Hepatocyte (in vitro differentiated cells): Measurements from ENCODE around the gene MC1R. TPM values are rescaled to one million over a fixed set of nuclear protein-coding genes. Genes with fewer than 3 reads are reported as not detected.

Source experiments
- DNase-seq: peaks from one replicate; pipeline ENCODE4 v3.0.0-alpha.2; 2016; ENCODE audit warnings: low spot score
- H2AFZ ChIP-seq: fragments of 200-600 bp; sonication (generic); 2 replicates; pipeline ENCODE4 v1.6.0; 2016; ENCODE audit warnings: antibody characterized with exemption, mild to moderate bottlenecking
- H3K27ac ChIP-seq: fragments of 200-600 bp; sonication (generic); 2 replicates; pipeline ENCODE4 v1.5.1; 2016; ENCODE audit warnings: mild to moderate bottlenecking
- H3K27me3 ChIP-seq: fragments of 200-600 bp; sonication (generic); 2 replicates; pipeline ENCODE4 v1.6.1; 2016
- H3K36me3 ChIP-seq: fragments of 200-600 bp; sonication (generic); replicated peaks from 2 replicates; pipeline ENCODE4 v1.5.1; 2016; ENCODE audit warnings: low read depth; ENCODE audit not compliant: insufficient read depth
- H3K4me1 ChIP-seq: fragments of 200-600 bp; sonication (generic); 2 replicates; pipeline ENCODE4 v1.5.1; 2016; ENCODE audit warnings: mild to moderate bottlenecking, moderate library complexity; ENCODE audit not compliant: insufficient read depth
- H3K4me2 ChIP-seq: fragments of 200-600 bp; sonication (generic); 2 replicates; pipeline ENCODE4 v1.6.0; 2016
- H3K4me3 ChIP-seq: fragments of 200-600 bp; sonication (generic); 2 replicates; pipeline ENCODE4 v1.5.1; 2016; ENCODE audit warnings: mild to moderate bottlenecking
- H3K79me2 ChIP-seq: fragments of 200-600 bp; sonication (generic); 2 replicates; pipeline ENCODE4 v1.6.0; 2017; ENCODE audit warnings: mild to moderate bottlenecking
- H3K9me2 ChIP-seq: fragments of 200-600 bp; sonication (generic); replicated peaks from 2 replicates; pipeline ENCODE4 v1.6.0; 2017; ENCODE audit warnings: mild to moderate bottlenecking; ENCODE audit not compliant: insufficient read depth
- H3K9me3 ChIP-seq: fragments of 200-600 bp; sonication (generic); 2 replicates; pipeline ENCODE4 v1.5.1; 2016; ENCODE audit warnings: low read depth, mild to moderate bottlenecking
- H4K20me1 ChIP-seq: fragments of 200-600 bp; sonication (generic); 2 replicates; pipeline ENCODE4 v1.6.0; 2016; ENCODE audit warnings: mild to moderate bottlenecking; ENCODE audit not compliant: insufficient read depth, poor library complexity, severe bottlenecking
- CTCF ChIP-seq: fragments of 200-600 bp; sonication (generic); IDR thresholded peaks from 2 replicates; pipeline ENCODE4 v1.5.1; 2016; ENCODE audit warnings: antibody characterized with exemption, mild to moderate bottlenecking; ENCODE audit not compliant: poor library complexity
- EZH2 ChIP-seq: fragments of 200-600 bp; sonication (generic); IDR thresholded peaks from 2 replicates; pipeline ENCODE4 v1.6.1; 2016; ENCODE audit warnings: antibody characterized with exemption, mild to moderate bottlenecking, borderline replicate concordance
- EZH2phosphoT487 ChIP-seq: fragments of 200-600 bp; sonication (generic); IDR thresholded peaks from one replicate; pipeline ENCODE4 v1.6.1; 2018; ENCODE audit warnings: antibody characterized with exemption, mild to moderate bottlenecking, low read depth, moderate library complexity; ENCODE audit not compliant: unreplicated experiment, severe bottlenecking
- WGBS: methylation state at CpG from one replicate; pipeline ENCODE4 v1.1.6; 2016; ENCODE audit warnings: low lambda C conversion rate; ENCODE audit errors: missing lambda C conversion rate; 5-methylcytosine and 5-hydroxymethylcytosine counted together
- polyA plus RNA-seq: library from polyadenylated mRNA; unstranded; fragments of >200 nt; fragmentation: Nextera tagmentation; extraction: Ambion mirVana; gene quantifications from 2 replicates; pipeline ENCODE4 v1.2.1, GENCODE V29; 2016
- total RNA-seq: library from RNA; depleted of rRNA; stranded (reverse); fragments of >200 nt; gene quantifications from 2 replicates; pipeline ENCODE4 v1.2.3, GENCODE V29; 2014

The MC1R gene
- total and polyA plus RNA-seq, 2 experiments from 2014 or later = 3.4 to 4.2 TPM

- Histone ChIP-seq H3K4me1 (no peaks in the 10 kb centered on the region), H3K27ac (no peak overlapping the region), H4K20me1 (no peaks in the 10 kb centered on the region), H3K79me2 (peaks cover 3% of the 10 kb centered on the region), H3K36me3 (no peaks in the 10 kb centered on the region), H3K9me2 (no peaks in the 10 kb centered on the region), H3K27me3 (no peaks in the 10 kb centered on the region), H3K9me3 (no peaks in the 10 kb centered on the region), H2AFZ (no peak overlapping the region), H3K4me3 (no peak overlapping the region), H3K4me2 (no peak overlapping the region)
- no peak for TF ChIP-seq EZH2
- no peak for TF ChIP-seq CTCF
- no peak for TF ChIP-seq EZH2phosphoT487
- 97% methylated on average over 33 of the region's 36 CpGs for WGBS
- no peak for DNase-seq
Measured at GRCh38 chr16:89898201-89898967, 20.3 kb upstream of the MC1R start.

- H3K27ac ChIP-seq = no peak overlapping the region
- no peaks in the 10 kb centered on the region for H4K20me1 ChIP-seq
- H3K36me3 ChIP-seq = no peaks in the 10 kb centered on the region
- H3K4me2 ChIP-seq = no peak overlapping the region
- no peak for DNase-seq
- H2AFZ ChIP-seq = no peak overlapping the region
- 94% methylated on average over 20 of the region's 20 CpGs for WGBS
- TF ChIP-seq EZH2phosphoT487 = no peak
- TF ChIP-seq CTCF = no peak
- TF ChIP-seq EZH2 = no peak
- H3K79me2 ChIP-seq = peaks cover 3% of the 10 kb centered on the region
- H3K9me2 ChIP-seq = no peaks in the 10 kb centered on the region
- no peak overlapping the region for H3K4me3 ChIP-seq
- H3K4me1 ChIP-seq = no peaks in the 10 kb centered on the region
- H3K9me3 ChIP-seq = no peaks in the 10 kb centered on the region
- no peaks in the 10 kb centered on the region for H3K27me3 ChIP-seq
Measured at GRCh38 chr16:89899879-89900481, 18.7 kb upstream of the MC1R start.

DNA sequence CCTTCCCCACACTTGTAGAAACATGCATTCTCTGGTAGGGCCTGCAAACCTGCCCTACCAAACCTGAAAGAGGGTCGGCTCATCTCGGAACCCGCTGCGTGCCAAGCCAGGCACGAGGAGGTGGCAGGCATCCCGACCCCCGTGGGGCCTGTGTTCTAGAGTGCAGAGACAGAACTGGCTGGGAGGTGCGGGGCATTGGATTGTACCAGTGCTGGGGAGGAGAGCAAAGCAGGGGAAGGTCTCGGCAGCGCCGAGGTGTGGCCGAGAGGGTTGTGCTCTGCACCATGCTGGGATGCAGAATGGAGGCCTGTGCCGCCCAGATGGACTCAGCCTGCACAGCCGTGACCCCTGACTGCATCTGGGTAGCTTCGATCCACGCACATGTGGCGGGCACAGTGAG, 17.8 kb upstream of the MC1R start:
- no peaks in the 10 kb centered on the region for H3K27me3 ChIP-seq
- no peaks in the 10 kb centered on the region for H3K9me2 ChIP-seq
- H3K4me3 ChIP-seq = no peak overlapping the region
- H3K79me2 ChIP-seq = peaks cover 3% of the 10 kb centered on the region
- no peaks in the 10 kb centered on the region for H3K36me3 ChIP-seq
- no peaks in the 10 kb centered on the region for H4K20me1 ChIP-seq
- 97% methylated on average over 17 of the region's 17 CpGs for WGBS
- no peak for DNase-seq
- no peak overlapping the region for H2AFZ ChIP-seq
- TF ChIP-seq EZH2phosphoT487 = no peak
- TF ChIP-seq CTCF = no peak
- TF ChIP-seq EZH2 = no peak
- H3K4me1 ChIP-seq = no peaks in the 10 kb centered on the region
- no peaks in the 10 kb centered on the region for H3K9me3 ChIP-seq
- H3K27ac ChIP-seq = no peak overlapping the region
- no peak overlapping the region for H3K4me2 ChIP-seq
